T-helper 2 cell treated with Interferon-gamma antibody and Interleukin-4, amounts not matched to agents 100 ng/mL and 5 ng/mL, for 36 hours (primary cell): ENCODE data around the gene CCDC92B. TPM values are rescaled to one million over a fixed set of nuclear protein-coding genes. Genes with fewer than 3 reads are reported as not detected.

Experiments
- intact Hi-C: fragments of 100-400 bp; cut with micrococcal nuclease; formaldehyde crosslinking; loops from one replicate; pipeline ENCODE4 v1.15.1; 2023
- total RNA-seq: library from RNA; stranded (reverse); gene quantifications from 2 replicates; pipeline ENCODE4 v1.2.3, GENCODE V29; 2022

CCDC92B gene
- total RNA-seq, 1 donor from 2014 or later, result 0.18 TPM

- intact Hi-C loops, result no loop called here
These were observed 30.1 kb upstream of the CCDC92B start for GRCh38 chr17:2779545-2779944.

GRCh38 chr17:2778489-2778888, 29.0 kb upstream of the CCDC92B start:
- intact Hi-C loops, result no loop called here

DNA sequence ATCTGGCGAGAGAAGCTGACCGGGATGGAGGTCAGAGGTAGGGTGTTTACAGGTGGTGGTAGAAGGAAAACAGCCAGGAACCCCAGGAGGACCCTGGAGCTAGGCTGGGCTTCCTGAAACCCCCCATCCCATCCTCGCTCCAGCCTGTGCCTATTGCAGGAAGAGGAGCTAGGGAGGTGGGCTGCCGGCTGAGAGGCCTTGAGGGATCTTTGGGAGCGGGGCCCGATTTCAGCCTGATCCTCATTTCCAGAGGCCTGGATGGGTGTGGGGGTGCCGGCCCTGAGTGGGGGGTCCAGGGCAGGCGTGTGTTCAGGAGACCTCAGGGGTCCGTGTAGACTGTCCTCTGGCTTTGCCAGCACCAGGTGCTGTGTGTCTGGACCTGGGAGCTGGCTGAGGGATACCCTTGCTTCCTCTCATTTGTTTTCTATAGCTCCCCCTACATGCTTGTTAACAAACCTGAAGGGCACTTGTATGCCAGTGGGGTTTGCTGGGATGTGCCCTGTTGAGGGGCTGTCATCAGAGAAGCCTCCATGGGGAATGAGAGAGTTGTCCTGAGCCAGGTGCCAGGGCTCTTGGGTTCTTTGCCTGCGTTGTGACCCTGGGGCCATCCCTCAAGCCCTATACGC, 27.9 kb upstream of the CCDC92B start:
- intact Hi-C loops, result no loop called here

DNA sequence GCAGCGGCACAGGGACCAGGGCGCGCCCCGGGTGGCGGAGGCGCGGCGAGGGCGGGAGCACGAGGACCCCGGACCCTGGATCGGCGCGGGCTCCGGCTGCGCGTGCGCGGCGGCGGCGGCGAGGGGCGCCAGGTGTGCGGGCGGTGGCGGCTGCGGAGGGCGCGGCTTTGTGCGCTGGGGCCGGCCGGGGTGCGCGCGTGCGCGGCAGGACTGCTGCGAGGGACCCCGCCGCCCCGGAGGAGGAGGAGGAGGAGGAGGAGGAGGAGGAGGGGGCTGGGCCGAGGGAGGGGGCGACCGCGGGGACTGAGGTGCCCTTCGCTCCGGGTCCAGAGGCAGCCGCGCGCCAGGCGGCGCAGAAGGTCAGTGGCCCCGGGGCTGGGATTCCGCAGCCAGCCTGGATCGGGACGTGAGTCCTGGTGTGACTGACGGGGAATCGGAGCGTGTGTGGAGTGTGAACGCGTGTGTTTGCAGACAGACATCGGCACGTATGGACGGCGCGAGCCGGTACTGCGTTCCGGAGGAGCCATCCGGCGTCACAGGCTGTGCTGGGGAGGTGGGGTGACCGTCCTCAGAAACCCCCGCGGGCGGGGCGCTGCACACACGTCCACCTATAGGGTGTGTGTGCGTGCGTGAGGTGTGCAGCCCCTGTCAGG, 27.3 kb upstream of the CCDC92B start:
- intact Hi-C loops, result no loop called here

DNA sequence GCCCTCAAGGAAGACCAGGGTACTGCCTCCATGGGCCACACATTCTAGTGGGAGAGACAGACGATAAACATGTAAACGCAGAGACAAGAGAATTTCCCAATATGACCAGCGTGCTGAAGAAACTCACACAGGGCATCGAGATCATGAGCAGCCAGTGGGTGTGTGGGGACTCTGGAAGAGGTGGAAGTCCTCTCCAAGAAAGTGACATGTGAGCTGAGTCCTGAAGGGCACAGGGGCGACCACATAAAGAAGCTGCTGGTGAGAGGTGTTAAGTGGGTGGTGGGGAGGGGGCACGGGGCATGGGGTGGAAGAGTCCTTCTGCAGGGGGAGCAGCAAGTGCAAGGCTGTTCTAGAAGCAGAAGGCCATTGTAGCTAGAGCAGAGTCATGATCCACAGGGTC, 25.8 kb upstream of the CCDC92B start:
- intact Hi-C loops, result no loop called here

DNA sequence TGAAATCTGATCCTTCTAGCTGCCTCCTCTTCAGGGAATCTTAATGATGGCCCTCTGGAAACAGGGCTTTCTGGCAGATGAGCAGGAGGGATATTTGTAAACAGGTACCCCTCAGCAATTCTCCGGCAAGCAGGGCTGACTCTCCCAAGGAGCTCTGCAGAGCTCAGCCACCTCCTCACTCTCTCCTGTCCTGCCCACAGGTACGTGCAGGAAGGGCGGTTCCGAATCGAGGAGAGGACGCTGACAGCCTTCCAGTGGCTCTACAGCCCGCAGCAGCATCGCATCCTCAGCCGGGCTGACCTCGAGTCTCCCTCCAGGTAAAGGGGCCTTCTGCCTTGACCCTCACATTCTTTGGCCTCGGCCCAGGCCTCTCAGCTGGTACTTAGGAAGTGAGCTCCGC, 20.7 kb upstream of the CCDC92B start:
- intact Hi-C loops, result no loop called here

DNA sequence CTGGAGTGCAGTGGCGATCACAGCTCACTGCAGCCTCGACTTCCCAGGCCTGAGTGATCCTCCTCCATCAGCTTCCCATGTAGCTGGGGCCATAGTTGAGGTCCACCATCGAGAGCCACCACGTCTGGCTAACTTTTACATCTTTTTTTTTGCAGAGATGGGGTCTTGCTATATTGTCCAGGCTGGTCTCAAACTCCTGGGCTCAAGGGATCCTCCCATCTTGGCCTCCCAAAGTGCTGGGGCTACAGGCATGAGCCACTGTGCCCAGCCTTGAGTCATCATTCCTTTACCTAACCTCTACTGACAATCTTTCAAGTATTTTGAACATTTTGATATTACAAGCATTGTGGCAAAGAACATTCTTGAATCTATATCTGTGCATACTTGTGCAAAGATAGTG, 9.4 kb upstream of the CCDC92B start:
- intact Hi-C loops, result no loop called here

GRCh38 chr17:2755891-2756724, 6.7 kb upstream of the CCDC92B start:
- intact Hi-C loops, result no loop called here

- intact Hi-C loops, result no loop called here
These were observed 2.0 kb upstream of the CCDC92B start for GRCh38 chr17:2751491-2751890.

- intact Hi-C loops, result no loop called here
These were observed 1.3 kb upstream of the CCDC92B start for GRCh38 chr17:2750721-2751120.

GRCh38 chr17:2749784-2750181, 331 bp upstream of the CCDC92B start:
- intact Hi-C loops, result no loop called here

DNA sequence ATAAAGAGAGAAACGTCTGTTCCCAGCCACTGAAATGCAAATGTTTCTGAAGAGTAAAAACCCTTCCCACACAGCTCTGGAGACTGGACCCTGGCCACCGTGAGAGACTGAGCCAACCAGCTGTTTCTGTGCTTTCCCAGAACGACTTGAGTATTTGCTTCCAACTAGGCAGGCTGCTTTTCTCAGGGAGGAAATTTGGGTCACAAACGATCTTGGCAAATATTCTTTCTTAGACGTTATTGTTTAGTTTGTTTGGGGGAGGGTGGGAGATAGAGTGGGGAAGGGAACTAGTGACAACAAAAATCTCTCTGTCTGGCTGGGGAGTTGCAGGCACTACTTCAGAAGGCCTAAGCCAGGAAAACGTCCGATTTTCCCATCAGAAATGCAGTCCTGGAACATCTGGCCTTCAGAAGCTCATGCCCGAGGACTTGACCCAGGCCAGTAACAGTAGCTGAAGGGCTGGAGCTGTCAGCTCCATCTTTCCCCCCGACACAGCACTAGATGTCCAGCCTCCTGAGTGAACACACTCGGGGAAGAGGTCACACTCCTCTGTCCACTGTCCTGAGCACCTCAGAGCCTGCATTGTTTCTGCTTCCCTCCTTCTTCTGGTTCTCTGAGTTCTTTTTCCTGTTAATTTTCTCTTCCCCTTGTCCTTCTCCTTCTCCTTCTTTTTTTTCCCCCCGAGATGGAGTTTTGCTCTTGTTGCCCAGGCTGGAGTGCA, 4.0 kb downstream of the CCDC92B start:
- intact Hi-C loops, result no loop called here

GRCh38 chr17:2737693-2738092, 11.8 kb downstream of the CCDC92B start:
- intact Hi-C loops, result no loop called here

DNA sequence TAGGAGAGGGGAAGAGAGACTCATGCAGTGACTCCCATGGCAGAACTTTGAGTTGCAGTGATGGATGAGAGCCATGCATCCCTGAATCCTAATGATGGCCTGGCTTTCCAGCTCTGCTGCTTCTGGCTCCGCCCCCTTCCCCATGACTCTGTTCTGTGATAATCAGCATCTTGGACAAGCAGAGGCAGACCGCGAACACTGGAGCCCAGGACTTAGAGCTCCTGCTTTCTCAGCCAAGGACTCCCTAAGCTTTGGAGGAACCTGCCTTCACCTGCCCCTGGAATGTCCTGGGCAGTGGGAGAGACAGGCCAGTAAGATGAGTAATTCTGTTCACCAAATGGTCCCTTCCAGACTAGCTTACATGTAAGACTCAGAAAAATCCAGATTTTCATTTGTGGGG, 12.5 kb downstream of the CCDC92B start:
- intact Hi-C loops, result no loop called here

- intact Hi-C loops, result no loop called here
These were observed 13.6 kb downstream of the CCDC92B start for GRCh38 chr17:2735896-2736295.

DNA sequence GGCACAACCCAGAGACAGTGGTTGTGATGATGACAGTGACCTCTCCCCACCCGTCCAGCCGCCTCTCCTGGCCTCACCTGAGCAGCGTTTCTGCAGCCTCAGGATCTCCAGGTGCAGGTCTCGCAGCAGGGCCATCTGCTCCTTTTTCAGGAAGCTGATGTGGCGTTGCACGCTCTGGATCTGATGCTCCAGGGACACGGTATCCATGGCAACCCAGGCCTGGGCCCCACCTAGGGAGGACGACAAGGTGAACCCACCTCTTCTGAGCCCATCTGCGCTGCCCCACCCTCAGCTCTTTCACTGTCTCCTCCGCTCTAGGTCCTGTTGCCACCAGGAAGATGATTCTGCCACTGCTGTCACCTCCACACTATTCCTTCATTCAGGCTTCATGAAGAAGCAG, 14.5 kb downstream of the CCDC92B start:
- intact Hi-C loops, result no loop called here

DNA sequence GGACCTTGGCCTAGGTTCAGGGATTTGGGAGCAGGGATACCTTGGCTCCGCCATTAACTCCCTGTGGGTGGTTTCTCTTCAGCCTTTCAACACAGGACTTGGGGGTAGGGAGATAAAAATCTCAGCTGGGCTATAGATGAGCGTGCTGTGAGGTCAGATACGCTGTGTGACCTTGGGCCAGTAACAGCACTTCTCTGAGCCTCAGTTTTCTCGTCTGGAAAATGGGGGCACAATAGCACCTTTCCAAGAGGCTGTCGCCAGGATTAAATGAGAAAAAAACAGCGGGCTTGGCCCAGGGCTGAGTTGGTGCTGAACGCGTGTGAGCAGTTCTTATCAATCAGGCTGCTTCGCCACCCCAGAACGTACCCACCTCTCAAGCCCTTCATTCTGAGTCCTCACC, 17.6 kb downstream of the CCDC92B start:
- intact Hi-C loops, result no loop called here

GRCh38 chr17:2730764-2731353, 18.6 kb downstream of the CCDC92B start:
- intact Hi-C loops, result no loop called here

DNA sequence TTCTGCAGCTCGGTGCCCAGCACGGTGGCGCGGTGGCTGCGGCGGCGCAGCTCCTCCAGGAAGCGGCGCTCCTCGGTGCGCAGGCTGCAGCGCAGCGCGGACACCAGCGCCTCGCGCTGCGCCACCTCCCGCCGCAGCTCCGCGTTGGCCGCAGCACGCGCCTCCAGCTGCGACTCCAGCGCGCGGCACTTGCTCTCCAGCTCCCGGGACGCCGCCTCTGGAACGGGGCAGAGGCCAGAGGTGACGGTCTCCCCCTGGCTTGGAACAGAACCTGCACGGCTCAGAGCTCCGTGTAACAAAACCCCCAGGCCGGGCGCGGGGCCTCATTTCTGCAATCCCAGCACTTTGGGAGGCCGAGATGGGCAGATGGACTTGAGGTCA, 24.7 kb downstream of the CCDC92B start:
- intact Hi-C loops, result no loop called here

DNA sequence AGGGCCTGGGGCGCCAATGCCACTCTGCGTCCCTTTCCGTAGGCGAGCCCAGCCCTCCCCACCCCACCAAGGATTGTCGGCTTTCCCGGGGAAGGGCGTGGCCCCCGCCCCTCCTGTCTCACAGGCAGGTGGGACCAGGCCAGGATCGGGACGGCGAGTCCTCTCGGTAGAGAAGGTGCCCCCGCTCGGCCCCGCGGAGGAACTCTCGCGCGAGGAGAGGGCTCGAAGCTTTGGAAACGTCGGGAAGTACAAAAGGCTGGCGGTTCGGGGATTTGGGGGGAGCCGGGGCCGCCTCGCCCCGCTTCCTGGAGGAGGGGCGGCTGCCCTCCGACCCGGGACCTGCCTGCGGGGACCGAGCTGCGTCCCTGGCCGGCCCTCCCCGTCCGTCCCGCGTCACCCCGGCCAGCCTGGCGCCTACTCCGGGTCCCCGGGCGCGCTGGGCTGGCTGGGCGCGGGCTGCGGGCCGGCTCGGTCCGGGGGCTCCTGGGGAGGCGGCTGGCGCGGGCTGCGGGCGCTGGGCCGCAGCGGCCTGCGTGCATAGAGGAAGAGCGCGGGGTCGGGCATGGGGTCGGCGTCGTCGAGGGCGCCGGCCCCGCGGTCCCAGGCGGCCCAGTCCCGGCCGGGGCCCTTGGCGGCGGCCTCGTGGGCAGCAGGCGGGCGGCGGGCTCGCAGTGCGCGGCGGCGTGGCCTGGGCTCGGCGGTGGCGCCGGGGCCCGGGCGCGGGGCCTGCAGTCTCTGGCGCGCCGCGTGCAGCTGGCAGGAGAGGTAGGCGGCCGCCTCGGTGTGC, 25.3 kb downstream of the CCDC92B start:
- intact Hi-C loops, result no loop called here

- intact Hi-C loops, result no loop called here
These were observed 25.9 kb downstream of the CCDC92B start for GRCh38 chr17:2723505-2723996.
